GM19351 (cell line): ENCODE data around the gene CSRNP3.
A peak's percentile ranks its signal among the peaks of the same experiment; 100 is the strongest.

Source experiments
- ATAC-seq: cut with Tn5 transposase; IDR thresholded peaks from one replicate; pipeline ENCODE4 v1.9.1; 2021; ENCODE audit warnings: mild to moderate bottlenecking, moderate library complexity; ENCODE audit not compliant: unreplicated experiment

The CSRNP3 gene

DNA sequence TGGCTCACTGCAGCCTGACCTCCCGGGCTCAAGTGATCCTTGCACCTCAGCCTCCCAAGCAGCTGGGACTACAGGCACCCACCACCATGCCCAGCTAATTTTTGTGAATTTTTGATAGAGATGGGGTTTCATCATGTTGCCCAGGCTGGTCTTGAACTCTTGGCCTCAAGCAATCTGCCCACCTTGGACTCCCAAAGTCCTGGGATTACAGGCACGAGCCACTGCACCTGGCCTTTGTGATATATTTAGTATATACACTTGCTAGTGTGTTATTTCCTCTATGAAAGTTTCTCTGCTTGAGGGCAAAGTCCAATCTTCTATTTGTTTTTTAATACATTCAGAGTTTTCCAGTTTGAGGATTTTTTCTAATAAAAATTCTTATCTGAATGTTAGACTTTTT is 205.3 kb downstream of the CSRNP3 start:
- ATAC-seq = no peak

DNA sequence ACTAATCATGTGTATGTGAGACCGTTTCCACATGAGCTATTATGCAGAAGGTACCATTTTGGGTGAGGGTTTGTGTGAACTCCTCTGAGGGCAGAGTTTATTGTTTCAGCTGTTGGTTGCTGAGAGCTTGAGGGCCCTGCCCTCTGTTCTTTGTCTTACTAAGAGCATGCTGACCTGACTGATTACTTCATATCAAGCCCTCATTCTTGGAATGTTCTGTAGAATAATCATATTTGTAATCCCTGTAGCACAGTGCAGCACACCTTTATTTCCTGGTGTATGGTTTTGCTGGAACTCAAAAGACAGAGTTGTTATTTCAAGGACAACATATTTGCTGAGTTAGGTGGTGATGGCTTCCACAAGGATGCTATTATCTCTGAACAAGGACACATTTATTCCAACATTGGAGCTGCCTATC is 206.1 kb downstream of the CSRNP3 start:
- no peak for ATAC-seq

GRCh38 chr2:165678882-165679281 is 209.4 kb downstream of the CSRNP3 start:
- ATAC-seq = no peak

- no peak for ATAC-seq
Measured at GRCh38 chr2:165679621-165680020, 210.1 kb downstream of the CSRNP3 start.

GRCh38 chr2:165681841-165682240 is 212.3 kb downstream of the CSRNP3 start:
- ATAC-seq = no peak

GRCh38 chr2:165682546-165682945 is 213.0 kb downstream of the CSRNP3 start:
- no peak for ATAC-seq

- no peak for ATAC-seq
Measured at GRCh38 chr2:165686800-165687199, 217.3 kb downstream of the CSRNP3 start.

- ATAC-seq = no peak
Measured at GRCh38 chr2:165687426-165688002, 218.0 kb downstream of the CSRNP3 start.

- no peak for ATAC-seq
Measured at GRCh38 chr2:165691615-165692014, 222.1 kb downstream of the CSRNP3 start.

DNA sequence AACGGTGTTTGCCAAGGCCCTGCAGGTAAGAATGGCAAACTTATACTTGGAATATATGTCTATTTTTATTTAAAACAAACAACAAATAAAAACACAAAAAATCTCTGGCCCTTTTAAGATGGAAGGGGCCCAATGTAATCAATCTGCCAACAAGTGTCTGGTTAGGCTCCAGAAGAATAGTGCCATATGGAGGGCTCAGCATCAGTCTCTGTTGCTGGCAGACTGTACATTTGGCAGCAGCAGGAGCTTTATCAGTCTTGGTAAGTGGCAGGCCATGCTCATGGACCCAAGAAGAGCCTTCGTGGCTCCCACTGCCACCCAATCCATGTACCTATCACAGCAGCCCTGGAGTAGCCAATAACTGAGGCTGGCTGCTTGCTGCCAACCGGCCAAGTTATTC is 223.4 kb downstream of the CSRNP3 start:
- no peak for ATAC-seq

DNA sequence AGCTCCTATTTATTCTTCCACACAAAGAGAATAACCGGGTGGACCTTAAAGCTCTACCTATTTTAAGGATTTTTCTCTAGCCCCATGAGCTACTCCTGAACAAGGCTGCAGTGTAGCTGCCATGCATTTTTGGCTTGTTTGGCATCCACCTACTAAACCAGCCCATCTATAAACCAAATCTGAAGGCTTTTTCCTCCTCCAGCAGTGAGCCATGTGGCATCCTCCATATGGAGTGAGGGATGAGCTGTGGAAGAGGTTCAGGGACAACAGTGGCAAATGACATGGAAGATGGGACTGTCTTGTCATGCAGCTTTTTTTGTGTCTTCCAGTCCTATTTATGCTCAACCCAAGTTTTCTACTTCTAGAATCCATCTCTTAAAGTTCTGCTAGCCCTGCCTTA is 224.3 kb downstream of the CSRNP3 start:
- no peak for ATAC-seq

- no peak for ATAC-seq
Measured at GRCh38 chr2:165697748-165698443, 228.4 kb downstream of the CSRNP3 start.

- ATAC-seq = peak; percentile 88
Measured at GRCh38 chr2:165698444-165698884, 229.0 kb downstream of the CSRNP3 start.

DNA sequence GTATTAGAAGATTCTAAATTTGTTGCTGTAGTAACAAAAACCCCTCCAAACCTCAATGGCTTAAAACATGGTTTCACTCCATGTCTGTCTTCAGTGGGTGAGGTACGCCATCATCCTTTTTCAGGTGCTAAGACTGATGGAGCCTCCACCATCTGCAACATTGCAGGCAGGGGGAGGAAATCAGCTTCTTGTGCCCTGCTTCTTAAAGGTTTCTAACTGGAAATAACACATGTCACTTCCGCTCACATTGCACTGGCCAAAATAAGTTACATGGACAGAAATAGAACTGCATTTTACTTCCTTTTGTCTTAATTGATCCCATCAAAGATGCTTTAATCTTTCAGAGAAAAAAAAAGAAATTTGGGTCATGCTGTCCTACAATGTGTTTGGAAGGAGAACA is 230.4 kb downstream of the CSRNP3 start:
- ATAC-seq = peak; percentile 39

DNA sequence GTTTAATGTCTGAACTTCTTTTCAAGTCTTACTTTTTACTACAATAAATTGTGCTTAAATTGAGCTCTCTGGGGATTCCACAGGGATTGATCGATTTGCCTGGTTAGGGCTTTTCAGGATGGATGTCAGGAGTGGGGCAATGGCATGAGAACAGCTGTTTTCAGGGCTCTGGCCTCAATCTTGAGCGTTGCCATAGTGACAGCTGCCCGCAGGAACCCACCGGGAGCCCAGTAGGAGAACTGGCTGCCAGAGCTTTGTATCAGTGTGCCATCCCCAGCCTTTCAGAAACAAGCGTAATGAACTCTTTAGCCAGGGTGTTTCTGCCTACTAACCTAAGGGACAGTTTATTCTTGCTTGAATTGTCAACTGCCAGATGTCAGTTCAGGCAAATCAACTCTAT is 231.0 kb downstream of the CSRNP3 start:
- ATAC-seq = no peak

GRCh38 chr2:165701147-165701546 is 231.6 kb downstream of the CSRNP3 start:
- ATAC-seq = no peak

DNA sequence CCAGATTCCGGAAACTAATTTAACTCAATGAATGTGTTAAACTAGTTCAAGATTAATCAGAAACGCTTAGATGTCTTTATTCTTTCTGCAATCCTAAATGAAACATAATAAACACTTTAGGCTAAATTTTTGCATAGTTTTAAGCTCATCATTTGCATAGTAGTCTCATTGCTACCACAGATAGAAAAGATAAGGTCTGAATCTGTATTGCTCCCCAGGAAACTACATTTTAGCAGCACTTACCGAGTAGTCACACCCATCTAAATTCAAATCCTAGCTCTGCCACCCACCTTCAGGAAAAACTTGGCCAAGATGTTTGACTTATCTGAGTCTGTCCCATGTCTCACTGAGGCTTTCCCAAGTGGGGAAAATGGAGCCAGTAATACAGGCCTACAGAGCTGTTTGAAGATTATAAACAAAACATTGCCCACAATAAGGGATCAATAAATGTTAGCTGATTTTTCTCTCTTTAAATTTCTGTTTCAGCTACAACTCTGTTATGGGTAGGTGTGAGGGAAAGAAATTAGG is 237.5 kb downstream of the CSRNP3 start:
- ATAC-seq = no peak

DNA sequence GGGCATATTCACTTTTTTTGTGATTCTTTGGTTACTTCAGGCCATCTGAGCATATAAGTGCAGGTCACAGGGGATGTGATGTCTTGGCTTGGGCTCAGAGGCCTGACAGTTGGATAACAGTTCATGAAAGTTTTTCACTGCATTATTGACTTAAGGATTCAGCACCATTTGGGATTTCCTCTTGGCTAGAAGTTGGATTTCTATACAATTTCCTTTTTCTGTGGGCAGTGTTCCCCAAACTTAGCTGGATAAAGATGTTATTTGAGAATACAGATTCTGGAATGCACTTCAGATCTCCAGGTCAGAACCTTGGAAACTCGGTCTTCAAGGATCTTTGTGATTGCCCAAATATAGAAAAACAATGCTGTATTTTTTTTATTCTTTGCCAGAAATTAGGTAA is 246.6 kb downstream of the CSRNP3 start:
- no peak for ATAC-seq

- ATAC-seq = no peak
Measured at GRCh38 chr2:165718610-165719210, 249.2 kb downstream of the CSRNP3 start.

GRCh38 chr2:165720511-165720910 is 251.0 kb downstream of the CSRNP3 start:
- ATAC-seq = no peak

GRCh38 chr2:165725421-165725820 is 255.9 kb downstream of the CSRNP3 start:
- ATAC-seq = no peak
